Endothelial cell of umbilical vein (primary cell): ENCODE data around the gene CASK. TPM values are rescaled to one million over a fixed set of nuclear protein-coding genes. Genes with fewer than 3 reads are reported as not detected.

Experiments used
- BruUV-seq: library from RNA; stranded (reverse); fragments of 400-500 nt; replicated peaks from 2 replicates; lab custom pipeline; 2021; lab: Mats Ljungman, UMichigan
- CTCF ChIA-PET: fragments of 300-600, 350-600 bp; sonication (Branson Sonifier 250); formaldehyde crosslinking; loops from one replicate; lab custom pipeline; 2021; ENCODE audit warnings: antibody characterized with exemption, inconsistent platforms; lab: Charles Lee
- POLR2A ChIA-PET: fragments of 300-600, 350-600 bp; sonication (Branson Sonifier 250); formaldehyde crosslinking; loops from one replicate; lab custom pipeline; 2021; ENCODE audit warnings: antibody characterized with exemption, inconsistent platforms; lab: Charles Lee
- DNase-seq: peaks from one replicate; pipeline ENCODE4 v3.0.0-alpha.2; 2011; ENCODE audit warnings: low read depth, low spot score
- FAIRE-seq: peaks from 2 replicates; lab custom pipeline; 2011; peaks lifted over from hg19 to GRCh38; lab: Jason Lieb, UNC
- H2AFZ ChIP-seq: 2 replicates; pipeline ENCODE4 v1.6.0; 2012; ENCODE audit warnings: low read depth, low read length, control low read depth, inconsistent platforms
- H3K27ac ChIP-seq: 2 replicates; pipeline ENCODE4 v1.5.1; 2011; ENCODE audit warnings: low read depth, mild to moderate bottlenecking, control low read depth, low read length, moderate library complexity; ENCODE audit not compliant: insufficient read depth
- H3K27me3 ChIP-seq, 2 experiments: 2 replicates each; pipeline versions ENCODE4 v1.6.0 to v1.6.1; 2011; ENCODE audit warnings: low read length in 2 of 2, mixed read lengths in 1 of 2; ENCODE audit not compliant: control insufficient read depth in 2 of 2, insufficient read depth in 2 of 2
- H3K36me3 ChIP-seq, 2 experiments: 2 replicates in 1 of 2; 3 replicates in 1 of 2; pipeline ENCODE4 v1.5.1; 2011; ENCODE audit warnings: low read length in 2 of 2, mild to moderate bottlenecking in 1 of 2, moderate library complexity in 1 of 2; ENCODE audit not compliant: control insufficient read depth in 2 of 2, insufficient read depth in 2 of 2; ENCODE audit errors: extremely low read depth in 1 of 2
- H3K4me1 ChIP-seq: 3 replicates; pipeline ENCODE4 v1.5.1; 2011; ENCODE audit warnings: mild to moderate bottlenecking, low read length; ENCODE audit not compliant: control insufficient read depth, insufficient read depth; ENCODE audit errors: extremely low read depth
- H3K4me2 ChIP-seq: 2 replicates; pipeline ENCODE4 v1.6.1; 2011; ENCODE audit warnings: low read length, control low read depth, mixed read lengths; ENCODE audit not compliant: insufficient read depth
- H3K4me3 ChIP-seq, 3 experiments: fragments of 200-600 bp in 1 of 3; sonication (generic), shearing (Covaris generic) in 1 of 3; replicated peaks in 1 of 3; 2 replicates each; pipeline ENCODE4 v1.5.1; 2011 to 2016; ENCODE audit warnings: control low read depth in 3 of 3, low read length in 3 of 3, mild to moderate bottlenecking in 2 of 3, inconsistent platforms in 1 of 3, low read depth in 1 of 3, moderate library complexity in 1 of 3; ENCODE audit not compliant: insufficient read depth in 1 of 3
- H3K79me2 ChIP-seq: 2 replicates; pipeline ENCODE4 v1.6.0; 2012; ENCODE audit warnings: low read length, inconsistent platforms; ENCODE audit not compliant: control insufficient read depth, insufficient read depth
- H3K9ac ChIP-seq: replicated peaks from 2 replicates; pipeline ENCODE3; 2011; ENCODE audit warnings: low read length, control low read depth; ENCODE audit not compliant: insufficient read depth; ENCODE audit errors: extremely low read depth
- H3K9me1 ChIP-seq: replicated peaks from 3 replicates; pipeline ENCODE4 v1.6.0; 2011; ENCODE audit warnings: mild to moderate bottlenecking, low read length; ENCODE audit not compliant: control insufficient read depth, insufficient read depth; ENCODE audit errors: extremely low read depth
- H3K9me3 ChIP-seq: replicated peaks from 2 replicates; pipeline ENCODE4 v1.5.1; 2012; ENCODE audit warnings: low read length, inconsistent platforms; ENCODE audit not compliant: control insufficient read depth, insufficient read depth
- H4K20me1 ChIP-seq: replicated peaks from 2 replicates; pipeline ENCODE3; 2011; ENCODE audit warnings: mild to moderate bottlenecking, low read length; ENCODE audit not compliant: control insufficient read depth, insufficient read depth; ENCODE audit errors: extremely low read depth
- CTCF ChIP-seq, 2 donors: IDR thresholded peaks; 1 replicate in 1 of 2; 2 replicates in 1 of 2; pipeline ENCODE4 v1.5.1; 2011; ENCODE audit warnings: low read length in 2 of 2, mild to moderate bottlenecking in 2 of 2, moderate library complexity in 2 of 2, control low read depth in 1 of 2, inconsistent platforms in 1 of 2, low read depth in 1 of 2; ENCODE audit not compliant: insufficient read depth in 1 of 2; ENCODE audit errors: extremely low read depth in 1 of 2
- EZH2 ChIP-seq: IDR thresholded peaks from 2 replicates; pipeline ENCODE4 v1.6.1; 2012; ENCODE audit warnings: borderline replicate concordance, low read depth, mild to moderate bottlenecking, moderate library complexity, low read length, inconsistent platforms; ENCODE audit not compliant: severe bottlenecking
- FOS ChIP-seq: IDR thresholded peaks from 2 replicates; pipeline ENCODE4 v1.6.1; 2011; ENCODE audit warnings: mild to moderate bottlenecking, low read length, moderate library complexity, borderline replicate concordance; ENCODE audit not compliant: insufficient read depth
- GATA2 ChIP-seq: IDR thresholded peaks from 2 replicates; pipeline ENCODE4 v1.7.0; 2011; ENCODE audit warnings: low read depth, mild to moderate bottlenecking, moderate library complexity, mixed read lengths, low read length; ENCODE audit not compliant: insufficient read length, insufficient read depth
- JUN ChIP-seq: IDR thresholded peaks from 2 replicates; pipeline ENCODE4 v1.6.1; 2011; ENCODE audit warnings: borderline replicate concordance, low read depth; ENCODE audit not compliant: insufficient read length, insufficient read depth
- MAX ChIP-seq: IDR thresholded peaks from 2 replicates; pipeline ENCODE4 v1.6.1; 2011; ENCODE audit not compliant: insufficient read depth, insufficient read length
- MYC ChIP-seq: IDR thresholded peaks from one replicate; pipeline ENCODE4 v1.6.1; 2011; ENCODE audit warnings: mild to moderate bottlenecking, low read depth, low read length
- POLR2A ChIP-seq: IDR thresholded peaks from 2 replicates; pipeline ENCODE4 v1.6.1; 2012; ENCODE audit warnings: low read depth, mild to moderate bottlenecking, control low read depth, low read length
- POLR2AphosphoS5 ChIP-seq: IDR thresholded peaks from 2 replicates; pipeline ENCODE4 v1.6.1; 2012; ENCODE audit warnings: low read depth, mild to moderate bottlenecking, control low read depth, low read length, moderate library complexity; ENCODE audit not compliant: insufficient read depth
- dilution Hi-C: fragments of 300-500 bp; cut with MboI; formaldehyde crosslinking; loops from one replicate; pipeline ENCODE4 v1.15.0; 2019; ENCODE audit warnings: low sequenced_read_pairs; ENCODE audit not compliant: extremely low pct_ligation_motif_present
- intact Hi-C: fragments of 100-400 bp; cut with micrococcal nuclease; formaldehyde crosslinking; loops from one replicate; pipeline ENCODE4 v1.10.0; 2022
- polyA plus RNA-seq, 4 experiments: library from polyadenylated mRNA; depleted of rRNA in 3 of 4; stranded (reverse) in 3 of 4; unstranded in 1 of 4; fragments of >200 nt; gene quantifications; 2 replicates each; pipeline versions ENCODE4 v1.2.1 to v1.2.3, GENCODE V29; 2011 to 2012; ENCODE audit warnings: missing spikeins in 1 of 4
- total RNA-seq: library from RNA; stranded (reverse); gene quantifications from 2 replicates; pipeline ENCODE4 v1.2.3, GENCODE V29; 2021

The CASK gene
- total and polyA plus RNA-seq, 2 donors (not counting 3 experiments of a cell fraction or from before 2014, with no cell fraction given): 6.4 to 30.4 TPM

- ChIA-PET POLR2A (no interaction called here), CTCF (no interaction called here)
- Histone ChIP-seq H3K27me3 (no peaks in the 10 kb centered on the region), H3K9me1 (no peaks in the 10 kb centered on the region), H3K4me3 (no peak overlapping the region), H3K27ac (no peak overlapping the region), H3K9ac (no peak overlapping the region), H2AFZ (no peak overlapping the region), H3K36me3 (no peaks in the 10 kb centered on the region), H4K20me1 (no peaks in the 10 kb centered on the region), H3K4me2 (no peak overlapping the region), H3K9me3 (no peaks in the 10 kb centered on the region), H3K4me1 (no peaks in the 10 kb centered on the region), H3K79me2 (no peaks in the 10 kb centered on the region)
- FAIRE-seq (no peak), DNase-seq (no peak)
- intact Hi-C loops: no loop called here
- no TSS peak for BruUV-seq
- TF ChIP-seq MYC (no peak), GATA2 (no peak)
- dilution Hi-C loops: no loop called here
Observed at GRCh38 chrX:41543668-41544067, 379.7 kb downstream of the CASK start.

GRCh38 chrX:41543025-41543424, 380.3 kb downstream of the CASK start:
- DNase-seq: no peak
- Histone ChIP-seq H3K4me3 (no peak overlapping the region), H3K36me3 (no peaks in the 10 kb centered on the region), H3K27ac (no peak overlapping the region), H3K79me2 (no peaks in the 10 kb centered on the region), H3K4me1 (no peaks in the 10 kb centered on the region), H3K9me1 (no peaks in the 10 kb centered on the region), H3K9ac (no peak overlapping the region), H4K20me1 (no peaks in the 10 kb centered on the region), H2AFZ (no peak overlapping the region), H3K4me2 (no peak overlapping the region), H3K27me3 (no peaks in the 10 kb centered on the region), H3K9me3 (no peaks in the 10 kb centered on the region)
- no TSS peak for BruUV-seq
- dilution Hi-C loops: no loop called here
- POLR2A ChIA-PET: no interaction called here
- TF ChIP-seq GATA2: no peak
- no peak for TF ChIP-seq POLR2AphosphoS5
- TF ChIP-seq MAX: no peak
- no peak for TF ChIP-seq POLR2A
- no peak for TF ChIP-seq JUN
- no peak for TF ChIP-seq MYC
- no peak for TF ChIP-seq EZH2
- TF ChIP-seq FOS: no peak
- TF ChIP-seq CTCF (IDR thresholded peaks at IDR 0.05; ENCODE audit: extremely low read depth in 1 of 2, insufficient read depth in 1 of 2, low read depth in 1 of 2, low read length in 2 of 2): no peak
- CTCF ChIA-PET: no interaction called here
- no peak for FAIRE-seq
- intact Hi-C loops: no loop called here
